DOHH2 (cell line): Measurements from ENCODE around the gene SGPL1.

ENCODE experiments used
- H3F3A ChIP-seq: fragments of 200-600 bp; sonication (generic), shearing (Covaris generic); 2 replicates; pipeline ENCODE4 v1.6.0; 2016; ENCODE audit warnings: antibody characterized with exemption, mild to moderate bottlenecking; ENCODE audit not compliant: control insufficient read depth, insufficient read depth
- H3K27ac ChIP-seq: fragments of 200-600 bp; sonication (generic); 2 replicates; pipeline ENCODE4 v1.5.1; 2014; ENCODE audit warnings: low read depth, mild to moderate bottlenecking, low read length, moderate library complexity
- H3K27me3 ChIP-seq: fragments of 200-600 bp; sonication (generic); 2 replicates; pipeline ENCODE4 v1.6.1; 2014; ENCODE audit warnings: mild to moderate bottlenecking, low read length, mixed read lengths; ENCODE audit not compliant: control insufficient read depth
- H3K36me3 ChIP-seq: fragments of 200-600 bp; sonication (generic); 2 replicates; pipeline ENCODE4 v1.6.1; 2014; ENCODE audit warnings: mild to moderate bottlenecking, low read length, moderate library complexity, mixed read lengths; ENCODE audit not compliant: control insufficient read depth
- H3K4me1 ChIP-seq: fragments of 200-600 bp; sonication (generic); 2 replicates; pipeline ENCODE4 v1.6.1; 2014; ENCODE audit warnings: mild to moderate bottlenecking, low read length, mixed read lengths; ENCODE audit not compliant: control insufficient read depth
- H3K4me2 ChIP-seq: fragments of 200-600 bp; sonication (generic); 2 replicates; pipeline ENCODE4 v1.6.0; 2014; ENCODE audit warnings: mild to moderate bottlenecking, low read length, moderate library complexity
- H3K4me3 ChIP-seq: fragments of 200-600 bp; sonication (generic); 2 replicates; pipeline ENCODE4 v1.5.1; 2014; ENCODE audit warnings: mild to moderate bottlenecking, low read length, mixed read lengths
- H3K79me2 ChIP-seq: fragments of 200-600 bp; sonication (generic); 2 replicates; pipeline ENCODE4 v1.6.1; 2014; ENCODE audit warnings: mild to moderate bottlenecking, low read length, mixed read lengths; ENCODE audit not compliant: control insufficient read depth
- H3K9me2 ChIP-seq: fragments of 200-600 bp; sonication (generic); replicated peaks from 2 replicates; pipeline ENCODE4 v1.6.1; 2014; ENCODE audit warnings: mild to moderate bottlenecking, low read length, mixed read lengths; ENCODE audit not compliant: control insufficient read depth
- H3K9me3 ChIP-seq: fragments of 200-600 bp; sonication (generic); 2 replicates; pipeline ENCODE4 v1.6.1; 2014; ENCODE audit warnings: antibody characterized with exemption, low read length, mixed read lengths; ENCODE audit not compliant: control insufficient read depth, insufficient read depth
- H4K20me1 ChIP-seq: fragments of 200-600 bp; sonication (generic); 2 replicates; pipeline ENCODE4 v1.6.0; 2014; ENCODE audit warnings: low read depth, mild to moderate bottlenecking, antibody characterized with exemption, low read length, moderate library complexity; ENCODE audit not compliant: control insufficient read depth, insufficient read depth
- CTCF ChIP-seq: fragments of 200-600 bp; sonication (generic); IDR thresholded peaks from one replicate; pipeline ENCODE4 v1.5.1; 2014; ENCODE audit warnings: antibody characterized with exemption, mild to moderate bottlenecking, low read depth, low read length; ENCODE audit not compliant: poor library complexity, severe bottlenecking
- EZH2phosphoT487 ChIP-seq: fragments of 200-600 bp; sonication (generic); IDR thresholded peaks from 2 replicates; pipeline ENCODE4 v1.6.1; 2017; ENCODE audit warnings: borderline replicate concordance, mild to moderate bottlenecking, antibody characterized with exemption, low read length, moderate library complexity, mixed read lengths

The SGPL1 gene

GRCh38 chr10:70914316-70914864 lies 98.6 kb downstream of the SGPL1 start:
- no peaks in the 10 kb centered on the region for H3K9me3 ChIP-seq
- H3F3A ChIP-seq = no peaks in the 10 kb centered on the region
- H3K79me2 ChIP-seq = no peaks in the 10 kb centered on the region
- no peak overlapping the region for H3K27ac ChIP-seq
- TF ChIP-seq CTCF = no peak
- TF ChIP-seq EZH2phosphoT487 = no peak
- no peak overlapping the region for H3K4me3 ChIP-seq
- no peaks in the 10 kb centered on the region for H3K4me1 ChIP-seq
- no peaks in the 10 kb centered on the region for H3K9me2 ChIP-seq
- no peaks in the 10 kb centered on the region for H4K20me1 ChIP-seq
- no peaks in the 10 kb centered on the region for H3K36me3 ChIP-seq
- H3K4me2 ChIP-seq = no peak overlapping the region
- H3K27me3 ChIP-seq = no peaks in the 10 kb centered on the region

- Histone ChIP-seq H3K27me3 (no peaks in the 10 kb centered on the region), H3K36me3 (no peaks in the 10 kb centered on the region), H3K4me3 (no peak overlapping the region), H3K4me1 (no peaks in the 10 kb centered on the region), H3K9me3 (no peaks in the 10 kb centered on the region), H3F3A (no peaks in the 10 kb centered on the region), H3K4me2 (no peak overlapping the region), H4K20me1 (no peaks in the 10 kb centered on the region), H3K79me2 (no peaks in the 10 kb centered on the region), H3K27ac (no peak overlapping the region), H3K9me2 (no peaks in the 10 kb centered on the region)
- TF ChIP-seq CTCF (no peak), EZH2phosphoT487 (no peak)
Measured at GRCh38 chr10:70915206-70915605, 99.5 kb downstream of the SGPL1 start.

GRCh38 chr10:70915806-70916205 lies 100.1 kb downstream of the SGPL1 start:
- no peaks in the 10 kb centered on the region for H3K27me3 ChIP-seq
- TF ChIP-seq CTCF (no peak), EZH2phosphoT487 (no peak)

GRCh38 chr10:70916241-70916640 lies 100.5 kb downstream of the SGPL1 start:
- Histone ChIP-seq H3K9me2 (no peaks in the 10 kb centered on the region), H3K36me3 (no peaks in the 10 kb centered on the region), H4K20me1 (no peaks in the 10 kb centered on the region), H3K4me3 (no peak overlapping the region), H3F3A (no peaks in the 10 kb centered on the region), H3K4me2 (no peak overlapping the region), H3K79me2 (no peaks in the 10 kb centered on the region), H3K9me3 (no peaks in the 10 kb centered on the region), H3K27me3 (no peaks in the 10 kb centered on the region), H3K27ac (no peak overlapping the region), H3K4me1 (no peaks in the 10 kb centered on the region)
- TF ChIP-seq CTCF (no peak), EZH2phosphoT487 (no peak)

More at GRCh38 chr10:70915806-70916205, 100.1 kb downstream of the SGPL1 start:
- Histone ChIP-seq H3K79me2 (no peaks in the 10 kb centered on the region), H3K4me3 (no peak overlapping the region), H4K20me1 (no peaks in the 10 kb centered on the region), H3K27ac (no peak overlapping the region), H3K9me3 (no peaks in the 10 kb centered on the region), H3K4me1 (no peaks in the 10 kb centered on the region), H3K4me2 (no peak overlapping the region), H3F3A (no peaks in the 10 kb centered on the region), H3K36me3 (no peaks in the 10 kb centered on the region), H3K9me2 (no peaks in the 10 kb centered on the region)
